ENCODE results near the gene IQSEC1.
A peak's percentile ranks its signal among the peaks of the same experiment; 100 is the strongest.

Gene IQSEC1

GRCh38 chr3:13073326-13074005, at the start of gene IQSEC1:
Gene IQSEC1, minus strand, starts transcription at chr3:13073429. Its CDS starts 415 bp downstream, at chr3:13073014.
- H3K27ac ChIP-seq (ENCODE audit: low read length): no peak within 1 kb of the TSS
- peak; percentile 43 for DNase-seq (ENCODE audit: low read depth, low spot score)
- no CpG with 5 or more reads among the region's 63 CpGs for WGBS (ENCODE audit: insufficient coverage, insufficient read length)
- H3K4me1 ChIP-seq (ENCODE audit: control insufficient read depth, insufficient read depth, low read length): peaks cover 6% of the 10 kb centered on the region
- H3K4me3 ChIP-seq (ENCODE audit: low read length): peak within 1 kb of the TSS; percentile 53; the same call in 1 of the 2 replicates
- no peaks in the 10 kb centered on the region for H3K9me3 ChIP-seq (ENCODE audit: control insufficient read depth, insufficient read depth, low read length)
- H3K36me3 ChIP-seq (ENCODE audit: control insufficient read depth, insufficient read depth, low read length): no peaks in the 10 kb centered on the region
- peaks cover 11% of the 10 kb centered on the region for H3K27me3 ChIP-seq (ENCODE audit: control insufficient read depth, insufficient read depth, low read length)

GRCh38 chr3:13122081-13123012, 49.1 kb upstream of the IQSEC1 start:
- H3K36me3 ChIP-seq (ENCODE audit: control insufficient read depth, insufficient read depth, low read length): no peaks in the 10 kb centered on the region
- no peak for DNase-seq (ENCODE audit: low read depth, low spot score)
- H3K27me3 ChIP-seq (ENCODE audit: control insufficient read depth, insufficient read depth, low read length): no peaks in the 10 kb centered on the region
- no peaks in the 10 kb centered on the region for H3K9me3 ChIP-seq (ENCODE audit: control insufficient read depth, insufficient read depth, low read length)
- no peaks in the 10 kb centered on the region; the same call in 1 of the 2 replicates for H3K4me1 ChIP-seq (ENCODE audit: control insufficient read depth, insufficient read depth, low read length)
- no peak overlapping the region for H3K27ac ChIP-seq (ENCODE audit: low read length)
- no CpG with 5 or more reads among the region's 20 CpGs for WGBS (ENCODE audit: insufficient coverage, insufficient read length)
- H3K4me3 ChIP-seq (ENCODE audit: low read length): no peak overlapping the region

GRCh38 chr3:13121553-13122001, 48.3 kb upstream of the IQSEC1 start:
- no peak for DNase-seq (ENCODE audit: low read depth, low spot score)
- no peak overlapping the region for H3K4me3 ChIP-seq (ENCODE audit: low read length)
- no peaks in the 10 kb centered on the region for H3K9me3 ChIP-seq (ENCODE audit: control insufficient read depth, insufficient read depth, low read length)
- H3K27me3 ChIP-seq (ENCODE audit: control insufficient read depth, insufficient read depth, low read length): no peaks in the 10 kb centered on the region
- WGBS (ENCODE audit: insufficient coverage, insufficient read length): no CpG with 5 or more reads among the region's 14 CpGs
- H3K4me1 ChIP-seq (ENCODE audit: control insufficient read depth, insufficient read depth, low read length): no peaks in the 10 kb centered on the region; the same call in 1 of the 2 replicates
- H3K36me3 ChIP-seq (ENCODE audit: control insufficient read depth, insufficient read depth, low read length): no peaks in the 10 kb centered on the region
- no peak overlapping the region for H3K27ac ChIP-seq (ENCODE audit: low read length)

- H3K27ac ChIP-seq (ENCODE audit: low read length): no peak overlapping the region
- no peaks in the 10 kb centered on the region for H3K27me3 ChIP-seq (ENCODE audit: control insufficient read depth, insufficient read depth, low read length)
- H3K4me3 ChIP-seq (ENCODE audit: low read length): no peak overlapping the region
- no peaks in the 10 kb centered on the region for H3K9me3 ChIP-seq (ENCODE audit: control insufficient read depth, insufficient read depth, low read length)
- no peaks in the 10 kb centered on the region; the same call in 1 of the 2 replicates for H3K4me1 ChIP-seq (ENCODE audit: control insufficient read depth, insufficient read depth, low read length)
- no peaks in the 10 kb centered on the region for H3K36me3 ChIP-seq (ENCODE audit: control insufficient read depth, insufficient read depth, low read length)
- no peak for DNase-seq (ENCODE audit: low read depth, low spot score)
- WGBS (ENCODE audit: insufficient coverage, insufficient read length): no CpG with 5 or more reads among the region's 16 CpGs
Observed at GRCh38 chr3:13120928-13121552, 47.8 kb upstream of the IQSEC1 start.

GRCh38 chr3:13120289-13120927, 47.2 kb upstream of the IQSEC1 start:
- no peak for DNase-seq (ENCODE audit: low read depth, low spot score)
- no peaks in the 10 kb centered on the region for H3K9me3 ChIP-seq (ENCODE audit: control insufficient read depth, insufficient read depth, low read length)
- no peaks in the 10 kb centered on the region for H3K36me3 ChIP-seq (ENCODE audit: control insufficient read depth, insufficient read depth, low read length)
- H3K4me3 ChIP-seq (ENCODE audit: low read length): no peak overlapping the region
- WGBS (ENCODE audit: insufficient coverage, insufficient read length): no CpG with 5 or more reads among the region's 14 CpGs
- no peak overlapping the region for H3K27ac ChIP-seq (ENCODE audit: low read length)
- H3K27me3 ChIP-seq (ENCODE audit: control insufficient read depth, insufficient read depth, low read length): no peaks in the 10 kb centered on the region
- no peaks in the 10 kb centered on the region; the same call in 1 of the 2 replicates for H3K4me1 ChIP-seq (ENCODE audit: control insufficient read depth, insufficient read depth, low read length)

GRCh38 chr3:13119471-13120220, 46.4 kb upstream of the IQSEC1 start:
- H3K4me1 ChIP-seq (ENCODE audit: control insufficient read depth, insufficient read depth, low read length): no peaks in the 10 kb centered on the region; the same call in 1 of the 2 replicates
- WGBS (ENCODE audit: insufficient coverage, insufficient read length): no CpG with 5 or more reads among the region's 17 CpGs
- no peaks in the 10 kb centered on the region for H3K27me3 ChIP-seq (ENCODE audit: control insufficient read depth, insufficient read depth, low read length)
- DNase-seq (ENCODE audit: low read depth, low spot score): no peak
- no peak overlapping the region for H3K27ac ChIP-seq (ENCODE audit: low read length)
- no peaks in the 10 kb centered on the region for H3K9me3 ChIP-seq (ENCODE audit: control insufficient read depth, insufficient read depth, low read length)
- H3K4me3 ChIP-seq (ENCODE audit: low read length): no peak overlapping the region
- no peaks in the 10 kb centered on the region for H3K36me3 ChIP-seq (ENCODE audit: control insufficient read depth, insufficient read depth, low read length)

GRCh38 chr3:13116426-13116825, 43.2 kb upstream of the IQSEC1 start:
- Histone ChIP-seq H3K4me1 (ENCODE audit: control insufficient read depth, insufficient read depth, low read length) (no peaks in the 10 kb centered on the region), H3K9me3 (ENCODE audit: control insufficient read depth, insufficient read depth, low read length) (no peaks in the 10 kb centered on the region), H3K36me3 (ENCODE audit: control insufficient read depth, insufficient read depth, low read length) (no peaks in the 10 kb centered on the region), H3K27me3 (ENCODE audit: control insufficient read depth, insufficient read depth, low read length) (no peaks in the 10 kb centered on the region), H3K4me3 (ENCODE audit: low read length) (no peak overlapping the region), H3K27ac (ENCODE audit: low read length) (no peak overlapping the region)
- no peak for DNase-seq (ENCODE audit: low read depth, low spot score)
- WGBS (ENCODE audit: insufficient coverage, insufficient read length): no CpG with 5 or more reads among the region's 8 CpGs

- Histone ChIP-seq H3K27me3 (ENCODE audit: control insufficient read depth, insufficient read depth, low read length) (no peaks in the 10 kb centered on the region), H3K4me3 (ENCODE audit: low read length) (no peak overlapping the region), H3K36me3 (ENCODE audit: control insufficient read depth, insufficient read depth, low read length) (no peaks in the 10 kb centered on the region), H3K27ac (ENCODE audit: low read length) (no peak overlapping the region), H3K9me3 (ENCODE audit: control insufficient read depth, insufficient read depth, low read length) (no peaks in the 10 kb centered on the region), H3K4me1 (ENCODE audit: control insufficient read depth, insufficient read depth, low read length) (no peaks in the 10 kb centered on the region)
- DNase-seq (ENCODE audit: low read depth, low spot score): no peak
- WGBS (ENCODE audit: insufficient coverage, insufficient read length): no CpG with 5 or more reads among the region's 7 CpGs
Observed at GRCh38 chr3:13115991-13116390, 42.8 kb upstream of the IQSEC1 start.

GRCh38 chr3:13115576-13115910, 42.3 kb upstream of the IQSEC1 start:
- H3K9me3 ChIP-seq (ENCODE audit: control insufficient read depth, insufficient read depth, low read length): no peaks in the 10 kb centered on the region
- H3K27me3 ChIP-seq (ENCODE audit: control insufficient read depth, insufficient read depth, low read length): no peaks in the 10 kb centered on the region
- H3K36me3 ChIP-seq (ENCODE audit: control insufficient read depth, insufficient read depth, low read length): no peaks in the 10 kb centered on the region
- H3K4me3 ChIP-seq (ENCODE audit: low read length): no peak overlapping the region
- no CpG with 5 or more reads among the region's 8 CpGs for WGBS (ENCODE audit: insufficient coverage, insufficient read length)
- H3K4me1 ChIP-seq (ENCODE audit: control insufficient read depth, insufficient read depth, low read length): no peaks in the 10 kb centered on the region
- no peak overlapping the region for H3K27ac ChIP-seq (ENCODE audit: low read length)
- DNase-seq (ENCODE audit: low read depth, low spot score): no peak

Measured in iPS DF 6.9 (cell line).